ENCODE measurements around the gene BEGAIN. TPM values are rescaled to one million over a fixed set of nuclear protein-coding genes. Genes with fewer than 3 reads are reported as not detected.

The BEGAIN gene
- total and polyA plus RNA-seq, 2 donors from 2014 or later: 0.52 to 1.4 TPM

GRCh38 chr14:100551056-100551455 lies 36.2 kb downstream of the BEGAIN start:
- H3K4me3 ChIP-seq (ENCODE audit: low read length in 3 of 3): no peak overlapping the region
- H3K27ac ChIP-seq (ENCODE audit: low read depth in 2 of 2, low read length in 2 of 2): no peak overlapping the region
- no peaks in the 10 kb centered on the region for H3K27me3 ChIP-seq (ENCODE audit: control insufficient read depth, insufficient read depth, low read length)
- H3K4me1 ChIP-seq (ENCODE audit: control insufficient read depth in 2 of 3, insufficient read depth in 2 of 3, low read depth in 1 of 3, low read length in 3 of 3): peaks cover 0 to 16% (median 4%) of the 10 kb centered on the region in 3 donors
- FAIRE-seq (no peak), DNase-seq (no peak)
- intact Hi-C loops (cut with DNase I): no loop called here
- no peak overlapping the region for H3K9ac ChIP-seq (ENCODE audit: low read length in 3 of 3)
- H3K9me3 ChIP-seq (ENCODE audit: control insufficient read depth in 2 of 3, insufficient read depth in 1 of 3, low read length in 3 of 3): no peaks in the 10 kb centered on the region
- TF ChIP-seq, protein P1, sequence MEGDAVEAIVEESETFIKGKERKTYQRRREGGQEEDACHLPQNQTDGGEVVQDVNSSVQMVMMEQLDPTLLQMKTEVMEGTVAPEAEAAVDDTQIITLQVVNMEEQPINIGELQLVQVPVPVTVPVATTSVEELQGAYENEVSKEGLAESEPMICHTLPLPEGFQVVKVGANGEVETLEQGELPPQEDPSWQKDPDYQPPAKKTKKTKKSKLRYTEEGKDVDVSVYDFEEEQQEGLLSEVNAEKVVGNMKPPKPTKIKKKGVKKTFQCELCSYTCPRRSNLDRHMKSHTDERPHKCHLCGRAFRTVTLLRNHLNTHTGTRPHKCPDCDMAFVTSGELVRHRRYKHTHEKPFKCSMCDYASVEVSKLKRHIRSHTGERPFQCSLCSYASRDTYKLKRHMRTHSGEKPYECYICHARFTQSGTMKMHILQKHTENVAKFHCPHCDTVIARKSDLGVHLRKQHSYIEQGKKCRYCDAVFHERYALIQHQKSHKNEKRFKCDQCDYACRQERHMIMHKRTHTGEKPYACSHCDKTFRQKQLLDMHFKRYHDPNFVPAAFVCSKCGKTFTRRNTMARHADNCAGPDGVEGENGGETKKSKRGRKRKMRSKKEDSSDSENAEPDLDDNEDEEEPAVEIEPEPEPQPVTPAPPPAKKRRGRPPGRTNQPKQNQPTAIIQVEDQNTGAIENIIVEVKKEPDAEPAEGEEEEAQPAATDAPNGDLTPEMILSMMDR (IDR thresholded peaks at IDR 0.05; ENCODE audit: borderline replicate concordance, extremely low read depth, insufficient read depth): no peak
- H3K36me3 ChIP-seq (ENCODE audit: control insufficient read depth in 2 of 3, insufficient read depth in 3 of 3, low read length in 3 of 3): no peaks in the 10 kb centered on the region

DNA sequence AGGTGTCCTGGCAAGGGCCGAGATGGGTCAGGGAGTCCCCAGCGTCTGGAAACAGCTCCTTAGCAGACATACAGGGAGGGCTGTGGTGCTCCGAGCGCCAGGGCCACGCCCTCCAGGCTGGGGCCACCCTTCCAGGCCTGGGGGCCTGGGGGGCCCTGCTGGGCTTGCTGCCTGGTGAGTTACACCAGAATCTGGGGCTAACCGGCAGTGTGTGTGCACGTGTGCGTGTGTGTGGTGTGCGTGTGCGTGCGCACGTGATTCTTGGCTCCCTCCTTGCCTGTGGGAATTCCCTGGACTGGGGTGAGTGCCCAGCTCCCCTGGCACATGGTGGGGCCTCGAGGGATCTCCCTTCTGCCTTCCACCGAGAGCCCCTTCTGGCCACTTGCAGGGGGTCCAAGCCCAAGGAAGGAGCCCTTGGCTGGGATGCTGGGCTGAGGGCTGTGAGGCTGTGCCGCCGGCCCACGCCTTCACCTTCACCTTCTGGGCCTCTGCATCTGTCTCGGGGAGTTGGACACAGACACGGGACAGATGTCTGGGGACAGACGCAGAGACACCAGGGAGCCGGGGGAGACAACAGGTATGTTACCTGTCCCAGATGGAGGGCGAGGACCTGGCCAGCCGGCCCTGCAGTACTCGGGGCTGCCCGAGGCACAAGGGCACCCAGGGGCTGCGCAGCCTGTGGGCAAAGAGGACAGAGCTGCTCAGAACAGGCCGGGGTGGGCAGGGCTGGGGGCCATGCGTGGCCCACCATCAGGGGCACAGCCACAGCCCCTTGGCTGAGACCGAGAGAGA lies 37.2 kb downstream of the BEGAIN start:
- Histone ChIP-seq H3K9me3 (ENCODE audit: control insufficient read depth in 2 of 3, insufficient read depth in 1 of 3, low read length in 3 of 3) (no peaks in the 10 kb centered on the region), H3K27me3 (ENCODE audit: control insufficient read depth, insufficient read depth, low read length) (no peaks in the 10 kb centered on the region), H3K9ac (ENCODE audit: low read length in 3 of 3) (no peak overlapping the region), H3K36me3 (ENCODE audit: control insufficient read depth in 2 of 3, insufficient read depth in 3 of 3, low read length in 3 of 3) (no peaks in the 10 kb centered on the region), H3K4me3 (ENCODE audit: low read length in 3 of 3) (no peak overlapping the region), H3K27ac (ENCODE audit: low read depth in 2 of 2, low read length in 2 of 2) (no peak overlapping the region), H3K4me1 (ENCODE audit: control insufficient read depth in 2 of 3, insufficient read depth in 2 of 3, low read depth in 1 of 3, low read length in 3 of 3) (peaks cover 0 to 16% (median 7%) of the 10 kb centered on the region in 3 donors)
- FAIRE-seq (no peak), DNase-seq (no peak)
- intact Hi-C loops (cut with DNase I): no loop called here
- TF ChIP-seq, protein P1 (IDR thresholded peaks at IDR 0.05; ENCODE audit: borderline replicate concordance, extremely low read depth, insufficient read depth): no peak

DNA sequence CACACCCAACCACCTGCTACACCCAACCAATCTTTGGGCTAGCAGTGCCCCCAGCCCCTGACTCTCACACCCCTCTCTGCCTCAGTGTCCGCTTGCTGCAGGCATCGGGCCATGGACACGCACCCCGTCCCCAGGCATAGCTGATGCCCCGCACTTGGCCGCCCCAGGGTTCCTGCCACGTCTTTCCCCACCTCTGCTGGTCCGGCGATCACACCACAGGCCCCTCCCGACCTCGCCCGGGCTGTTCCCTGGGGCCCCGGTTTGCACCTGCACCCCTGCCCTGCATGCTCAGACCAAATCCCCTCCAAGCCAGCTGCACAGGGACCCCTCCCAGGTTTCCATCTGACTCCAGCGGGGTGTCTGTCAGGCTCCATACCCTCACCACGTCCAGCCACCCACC lies 38.3 kb downstream of the BEGAIN start:
- FAIRE-seq: no peak
- Histone ChIP-seq H3K4me1 (ENCODE audit: control insufficient read depth in 2 of 3, insufficient read depth in 2 of 3, low read depth in 1 of 3, low read length in 3 of 3) (peaks cover 0 to 16% (median 7%) of the 10 kb centered on the region in 3 donors), H3K27ac (ENCODE audit: low read depth in 2 of 2, low read length in 2 of 2) (no peak overlapping the region), H3K9me3 (ENCODE audit: control insufficient read depth in 2 of 3, insufficient read depth in 1 of 3, low read length in 3 of 3) (no peaks in the 10 kb centered on the region), H3K36me3 (ENCODE audit: control insufficient read depth in 2 of 3, insufficient read depth in 3 of 3, low read length in 3 of 3) (no peaks in the 10 kb centered on the region), H3K4me3 (ENCODE audit: low read length in 3 of 3) (no peak overlapping the region), H3K27me3 (ENCODE audit: control insufficient read depth, insufficient read depth, low read length) (no peaks in the 10 kb centered on the region), H3K9ac (ENCODE audit: low read length in 3 of 3) (no peak overlapping the region)
- intact Hi-C loops (cut with DNase I): no loop called here
- no peak for DNase-seq
- TF ChIP-seq, protein P1 (IDR thresholded peaks at IDR 0.05; ENCODE audit: borderline replicate concordance, extremely low read depth, insufficient read depth): no peak

All from kidney (tissue), 14 donors.